Measurements from ENCODE around the gene SBF1.

Gene SBF1

DNA sequence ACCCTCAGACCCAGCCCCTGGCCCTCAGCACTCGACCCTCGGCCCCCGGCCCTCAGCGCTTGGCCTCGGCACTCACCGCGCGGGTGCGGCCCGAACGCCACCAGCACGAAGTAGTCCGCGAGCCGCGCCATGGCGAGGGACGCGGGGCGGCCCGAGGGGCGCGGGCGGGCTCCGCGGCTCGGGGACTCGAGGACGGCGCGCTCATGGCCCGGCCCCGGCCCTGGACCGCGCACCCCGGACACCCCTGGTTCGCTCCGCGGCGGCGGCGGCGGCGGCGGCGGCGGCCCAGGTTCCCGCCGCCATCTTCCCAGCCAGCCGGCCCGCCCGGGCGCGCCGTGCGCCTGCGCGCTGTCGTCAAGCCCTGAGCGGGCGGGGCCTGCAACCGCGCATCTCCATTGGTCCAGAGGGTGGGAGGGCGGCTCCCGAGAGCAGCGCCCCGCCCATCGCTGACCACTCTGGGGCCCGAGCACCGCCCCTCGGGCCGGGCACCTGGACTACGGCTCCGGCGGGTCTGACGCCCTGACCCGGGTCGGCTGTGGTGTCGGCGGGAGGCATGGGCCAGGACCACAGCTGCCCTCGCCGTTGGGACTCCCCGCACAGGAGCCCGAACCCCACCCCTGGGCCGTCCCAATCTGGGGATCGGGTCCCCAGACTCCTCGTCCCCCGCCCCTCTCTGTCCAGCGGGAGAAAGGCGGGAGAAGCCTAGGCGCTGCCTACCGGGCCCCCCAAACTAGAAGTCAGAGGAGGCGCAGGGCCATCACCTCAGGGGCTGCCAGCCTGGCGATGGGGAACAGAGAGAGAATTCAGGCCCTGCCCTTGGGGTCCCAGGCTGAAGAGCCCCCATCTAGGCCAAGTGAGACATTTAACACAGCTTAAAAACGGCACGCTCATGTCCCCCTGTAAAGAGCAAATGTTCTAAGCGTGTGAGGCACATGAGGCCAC, at the start of gene SBF1:
Gene SBF1 (minus strand): TSS at position 326 of the 942 bp plus-strand sequence. CDS start 195 bp downstream, at position 131.
- Histone ChIP-seq H3K4me1 (ENCODE audit: insufficient read depth, low read length, severe bottlenecking) (peaks cover 47% of the 10 kb centered on the region), H3K9me2 (ENCODE audit: low read depth, low read length) (no peaks in the 10 kb centered on the region), H3K9ac (ENCODE audit: low read length) (peak within 1 kb of the TSS; percentile 74), H3K4me3 (ENCODE audit: low read depth, low read length, poor library complexity, severe bottlenecking) (peak within 1 kb of the TSS; percentile 88), H2AFZ (ENCODE audit: low read length) (no peak within 1 kb of the TSS), H3K27me3 (ENCODE audit: insufficient read depth, low read length) (no peaks in the 10 kb centered on the region), H4K20me1 (ENCODE audit: insufficient read depth, low read length) (no peaks in the 10 kb centered on the region), H3K4me2 (ENCODE audit: low read length) (peak within 1 kb of the TSS; percentile 86), H3K27ac (ENCODE audit: low read depth, low read length, poor library complexity, severe bottlenecking) (peak within 1 kb of the TSS; percentile 98), H3F3A (ENCODE audit: insufficient read depth, low read length) (no peaks in the 10 kb centered on the region), H3K79me2 (ENCODE audit: insufficient read depth, low read length) (peaks cover 26% of the 10 kb centered on the region), H3K9me3 (ENCODE audit: low read length) (no peaks in the 10 kb centered on the region), H3K36me3 (ENCODE audit: insufficient read depth, low read length) (no peaks in the 10 kb centered on the region; the same call in 1 of the 2 replicates)
- TF ChIP-seq EZH2 (IDR thresholded peaks at IDR 0.05; ENCODE audit: borderline replicate concordance, low read length), result no peak
- TF ChIP-seq CTCF (IDR thresholded peaks at IDR 0.05; ENCODE audit: low read length), result no peak

- H3K36me3 ChIP-seq (ENCODE audit: insufficient read depth, low read length), result peaks cover 56% of the 10 kb centered on the region
- no peaks in the 10 kb centered on the region for H3K79me2 ChIP-seq (ENCODE audit: insufficient read depth, low read length)
- H3K9me2 ChIP-seq (ENCODE audit: low read depth, low read length), result no peaks in the 10 kb centered on the region
- H3K9ac ChIP-seq (ENCODE audit: low read length), result peak overlapping the region; percentile 84
- peaks cover 4% of the 10 kb centered on the region; the same call in 1 of the 2 replicates for H3F3A ChIP-seq (ENCODE audit: insufficient read depth, low read length)
- H3K4me2 ChIP-seq (ENCODE audit: low read length), result peak overlapping the region; percentile 91
- peak overlapping the region; percentile 68 for H3K4me3 ChIP-seq (ENCODE audit: low read depth, low read length, poor library complexity, severe bottlenecking)
- no peaks in the 10 kb centered on the region for H3K9me3 ChIP-seq (ENCODE audit: low read length)
- no peaks in the 10 kb centered on the region for H3K27me3 ChIP-seq (ENCODE audit: insufficient read depth, low read length)
- no peak for TF ChIP-seq EZH2 (IDR thresholded peaks at IDR 0.05; ENCODE audit: borderline replicate concordance, low read length)
- no peak for TF ChIP-seq CTCF (IDR thresholded peaks at IDR 0.05; ENCODE audit: low read length)
- H2AFZ ChIP-seq (ENCODE audit: low read length), result no peak overlapping the region
- no peaks in the 10 kb centered on the region for H4K20me1 ChIP-seq (ENCODE audit: insufficient read depth, low read length)
- peak overlapping the region; percentile 63 for H3K27ac ChIP-seq (ENCODE audit: low read depth, low read length, poor library complexity, severe bottlenecking)
- peaks cover 29% of the 10 kb centered on the region for H3K4me1 ChIP-seq (ENCODE audit: insufficient read depth, low read length, severe bottlenecking)
Measured at GRCh38 chr22:50523806-50524675, 49.2 kb upstream of the SBF1 start.

- H3K9me2 ChIP-seq (ENCODE audit: low read depth, low read length), result no peaks in the 10 kb centered on the region
- no peak overlapping the region; the same call in 1 of the 2 replicates for H3K9ac ChIP-seq (ENCODE audit: low read length)
- H2AFZ ChIP-seq (ENCODE audit: low read length), result no peak overlapping the region
- H3K4me2 ChIP-seq (ENCODE audit: low read length), result no peak overlapping the region
- no peaks in the 10 kb centered on the region for H3K9me3 ChIP-seq (ENCODE audit: low read length)
- no peak overlapping the region for H3K4me3 ChIP-seq (ENCODE audit: low read depth, low read length, poor library complexity, severe bottlenecking)
- TF ChIP-seq CTCF (IDR thresholded peaks at IDR 0.05; ENCODE audit: low read length), result no peak
- no peak for TF ChIP-seq EZH2 (IDR thresholded peaks at IDR 0.05; ENCODE audit: borderline replicate concordance, low read length)
- H3K36me3 ChIP-seq (ENCODE audit: insufficient read depth, low read length), result peaks cover 62% of the 10 kb centered on the region
- H3K4me1 ChIP-seq (ENCODE audit: insufficient read depth, low read length, severe bottlenecking), result peaks cover 29% of the 10 kb centered on the region
- no peaks in the 10 kb centered on the region for H3K79me2 ChIP-seq (ENCODE audit: insufficient read depth, low read length)
- H3K27me3 ChIP-seq (ENCODE audit: insufficient read depth, low read length), result no peaks in the 10 kb centered on the region
- H4K20me1 ChIP-seq (ENCODE audit: insufficient read depth, low read length), result no peaks in the 10 kb centered on the region
- H3K27ac ChIP-seq (ENCODE audit: low read depth, low read length, poor library complexity, severe bottlenecking), result peak overlapping the region; percentile 63
- H3F3A ChIP-seq (ENCODE audit: insufficient read depth, low read length), result peaks cover under 1% of the 10 kb centered on the region; the same call in 1 of the 2 replicates
Measured at GRCh38 chr22:50523458-50523805, 48.6 kb upstream of the SBF1 start.
